Breast epithelium (tissue), 4 donors: ENCODE results near the gene CYREN. TPM values are rescaled to one million over a fixed set of nuclear protein-coding genes. Genes with fewer than 3 reads are reported as not detected.
A peak's percentile ranks its signal among the peaks of the same experiment; 100 is the strongest.

Source experiments
- DNase-seq, 2 donors: peaks; one replicate each; pipeline ENCODE4 v3.0.0-alpha.2; 2019; ENCODE audit warnings: low spot score in 2 of 2
- H3K27ac ChIP-seq, 2 donors: fragments of 200-600 bp; sonication (generic) in 1 of 2; one replicate each; pipeline ENCODE4 v1.5.1; 2016 to 2019; ENCODE audit warnings: mild to moderate bottlenecking in 1 of 2
- H3K27me3 ChIP-seq, 2 donors: fragments of 200-600 bp; sonication (generic) in 1 of 2; one replicate each; pipeline versions ENCODE4 v1.5.1 to v1.6.0; 2017 to 2019; ENCODE audit warnings: control low read depth in 1 of 2, mild to moderate bottlenecking in 1 of 2
- H3K36me3 ChIP-seq: fragments of 200-600 bp; one replicate; pipeline ENCODE4 v1.5.1; 2019
- H3K4me1 ChIP-seq, 2 donors: fragments of 200-600 bp; sonication (generic); one replicate each; pipeline ENCODE4 v1.5.1; 2016 to 2019; ENCODE audit warnings: control low read depth in 1 of 2
- H3K4me3 ChIP-seq, 3 donors: fragments of 200-600 bp; sonication (generic); 1 replicate in 2 of 3; 2 replicates in 1 of 3; pipeline ENCODE4 v1.5.1; 2016 to 2019; ENCODE audit warnings: mild to moderate bottlenecking in 3 of 3, moderate library complexity in 2 of 3
- H3K9me3 ChIP-seq, 2 donors: fragments of 200-600 bp; sonication (generic) in 1 of 2; one replicate each; pipeline ENCODE4 v1.5.1; 2016 to 2019; ENCODE audit warnings: control low read depth in 1 of 2
- CTCF ChIP-seq, 3 donors: fragments of 450-650 bp; IDR thresholded peaks; one replicate each; pipeline ENCODE4 v1.5.1; 2016 to 2017; ENCODE audit warnings: antibody characterized with exemption in 3 of 3, mild to moderate bottlenecking in 3 of 3, moderate library complexity in 3 of 3
- POLR2A ChIP-seq: fragments of 450-650 bp; IDR thresholded peaks from one replicate; pipeline ENCODE4 v1.6.1; 2016; ENCODE audit warnings: antibody characterized with exemption, mild to moderate bottlenecking, moderate library complexity
- POLR2AphosphoS5 ChIP-seq, 3 donors: sonication (generic); formaldehyde crosslinking; IDR thresholded peaks; one replicate each; pipeline ENCODE4 v1.6.1; 2017; ENCODE audit warnings: antibody characterized with exemption in 3 of 3
- intact Hi-C: fragments of 100-400 bp; cut with DNase I; formaldehyde crosslinking; loops from one replicate; pipeline ENCODE4 v1.15.1; 2023; ENCODE audit warnings: low total_unique reads
- total RNA-seq, 3 donors: library from RNA; depleted of rRNA; stranded (reverse); fragments of >200 nt; gene quantifications; one replicate each; pipeline ENCODE4 v1.1.0, GENCODE V29; 2016

Gene CYREN
- total RNA-seq, 3 donors from 2014 or later: 36.8 to 41.6 (median 41.6) TPM

GRCh38 chr7:135150072-135150782 is 20.3 kb downstream of the CYREN start:
- no peak for DNase-seq
- TF ChIP-seq POLR2AphosphoS5 (IDR thresholded peaks at IDR 0.05): peak in 1 of 3 donors; percentile 24
- TF ChIP-seq CTCF (IDR thresholded peaks at IDR 0.05): no peak
- H3K4me1 ChIP-seq: no peaks in the 10 kb centered on the region
- H3K27ac ChIP-seq: peak overlapping the region; percentile 57 to 74
- intact Hi-C loops: no loop called here
- peak overlapping the region; percentile 2 to 65 (median 8) for H3K4me3 ChIP-seq
- H3K27me3 ChIP-seq: no peaks in the 10 kb centered on the region
- H3K9me3 ChIP-seq: peaks cover 0 to 5% of the 10 kb centered on the region in 2 donors
- H3K36me3 ChIP-seq: no peaks in the 10 kb centered on the region

GRCh38 chr7:135147899-135148721 is 22.4 kb downstream of the CYREN start, which contains the start of gene TMEM140:
TSS of gene TMEM140 (plus strand) at chr7:135148072. CDS start at chr7:135164442, 16,370 bp downstream.
- no peaks in the 10 kb centered on the region for H3K36me3 ChIP-seq
- intact Hi-C loops: no loop called here
- H3K4me1 ChIP-seq: no peaks in the 10 kb centered on the region
- DNase-seq: no peak
- H3K27ac ChIP-seq: peak within 1 kb of the TSS; percentile 94 to 95
- H3K27me3 ChIP-seq: no peaks in the 10 kb centered on the region
- H3K9me3 ChIP-seq: no peaks in the 10 kb centered on the region
- TF ChIP-seq POLR2A: peak; percentile 52
- no peak for TF ChIP-seq CTCF (IDR thresholded peaks at IDR 0.05)
- TF ChIP-seq POLR2AphosphoS5 (IDR thresholded peaks at IDR 0.05): peak; percentile 28 to 84 (median 68)
- peak within 1 kb of the TSS; percentile 52 to 65 (median 53) for H3K4me3 ChIP-seq

GRCh38 chr7:135147341-135147898 is 23.1 kb downstream of the CYREN start:
- no peak for TF ChIP-seq POLR2AphosphoS5 (IDR thresholded peaks at IDR 0.05)
- intact Hi-C loops: no loop called here
- H3K4me1 ChIP-seq: no peaks in the 10 kb centered on the region

GRCh38 chr7:135143885-135144668 is 26.4 kb downstream of the CYREN start:
- TF ChIP-seq POLR2A: no peak
- TF ChIP-seq CTCF (IDR thresholded peaks at IDR 0.05): no peak
- TF ChIP-seq POLR2AphosphoS5 (IDR thresholded peaks at IDR 0.05): no peak
- H3K4me1 ChIP-seq: no peaks in the 10 kb centered on the region
- no peaks in the 10 kb centered on the region for H3K9me3 ChIP-seq
- intact Hi-C loops: no loop called here
- DNase-seq: no peak
- peak overlapping the region in 1 of 2 donors; percentile 27 for H3K27ac ChIP-seq
- H3K4me3 ChIP-seq: no peak overlapping the region
- H3K27me3 ChIP-seq: no peaks in the 10 kb centered on the region
- H3K36me3 ChIP-seq: no peaks in the 10 kb centered on the region

More at GRCh38 chr7:135147341-135147898, 23.1 kb downstream of the CYREN start:
- peak overlapping the region; percentile 94 to 95 for H3K27ac ChIP-seq
- H3K27me3 ChIP-seq: no peaks in the 10 kb centered on the region
- no peaks in the 10 kb centered on the region for H3K36me3 ChIP-seq
- peak overlapping the region; percentile 52 to 65 (median 53) for H3K4me3 ChIP-seq
- DNase-seq: no peak
- no peaks in the 10 kb centered on the region for H3K9me3 ChIP-seq

- Histone ChIP-seq H3K27ac (no peak overlapping the region), H3K4me3 (no peak overlapping the region), H3K27me3 (no peaks in the 10 kb centered on the region), H3K36me3 (no peaks in the 10 kb centered on the region), H3K4me1 (no peaks in the 10 kb centered on the region), H3K9me3 (no peaks in the 10 kb centered on the region)
- intact Hi-C loops: no loop called here
- no peak for DNase-seq
- TF ChIP-seq CTCF (IDR thresholded peaks at IDR 0.05) (no peak), POLR2AphosphoS5 (IDR thresholded peaks at IDR 0.05) (no peak), POLR2A (no peak)
These were observed 40.9 kb downstream of the CYREN start for GRCh38 chr7:135129579-135129978.
